IMR-90 (cell line): ENCODE data around the gene PITX1. TPM values are rescaled to one million over a fixed set of nuclear protein-coding genes. Genes with fewer than 3 reads are reported as not detected.

Source experiments
- ATAC-seq: fragments of 200-7000 bp; cut with Tn5 transposase; 2 replicates; pipeline ENCODE4 v1.9.1; 2020; ENCODE audit warnings: low read depth, mild to moderate bottlenecking, moderate library complexity
- BruUV-seq: library from RNA; stranded (reverse); fragments of 400-500 nt; replicated peaks from 2 replicates; lab custom pipeline; 2021; lab: Mats Ljungman, UMichigan
- CTCF ChIA-PET: fragments of 300-600 bp; formaldehyde crosslinking; extraction: SDS; loops from one replicate; lab custom pipeline; 2021; ENCODE audit warnings: antibody characterized with exemption; lab: Yijun Ruan, JAX
- POLR2A ChIA-PET: fragments of 300-600 bp; sonication (Branson Sonifier 250); formaldehyde crosslinking; loops from one replicate; lab custom pipeline; 2022; ENCODE audit warnings: antibody characterized with exemption; ENCODE audit not compliant: unreplicated experiment; lab: Charles Lee
- DNase-seq: peaks from one replicate; pipeline ENCODE4 v3.0.0; 2013
- H2AFZ ChIP-seq: replicated peaks from 2 replicates; pipeline ENCODE3; 2013; ENCODE audit warnings: low read length, mild to moderate bottlenecking; ENCODE audit not compliant: poor library complexity
- H2AK5ac ChIP-seq: 2 replicates; pipeline ENCODE4 v1.6.1; 2013; ENCODE audit warnings: low read depth, low read length, inconsistent platforms
- H2AK9ac ChIP-seq: replicated peaks from 2 replicates; pipeline ENCODE3; 2013; ENCODE audit warnings: mild to moderate bottlenecking, low read depth, low read length, moderate library complexity; ENCODE audit not compliant: poor library complexity
- H2BK120ac ChIP-seq: 2 replicates; pipeline ENCODE4 v1.6.1; 2013; ENCODE audit warnings: low read depth, low read length, inconsistent platforms
- H2BK15ac ChIP-seq: 3 replicates; pipeline ENCODE4 v1.6.1; 2013; ENCODE audit warnings: low read depth, low read length, inconsistent platforms
- H2BK20ac ChIP-seq: 2 replicates; pipeline ENCODE4 v1.6.1; 2013; ENCODE audit warnings: low read depth, mild to moderate bottlenecking, inconsistent platforms, low read length, moderate library complexity
- H2BK5ac ChIP-seq: 2 replicates; pipeline ENCODE4 v1.6.1; 2013; ENCODE audit warnings: mild to moderate bottlenecking, low read depth, low read length, inconsistent platforms; ENCODE audit not compliant: poor library complexity, severe bottlenecking
- H3K14ac ChIP-seq: replicated peaks from 2 replicates; pipeline ENCODE4 v1.6.1; 2013; ENCODE audit warnings: low read depth, low read length, inconsistent platforms
- H3K18ac ChIP-seq: 2 replicates; pipeline ENCODE4 v1.6.1; 2013; ENCODE audit warnings: low read depth, low read length, control low read depth
- H3K23ac ChIP-seq: 2 replicates; pipeline ENCODE4 v1.6.1; 2013; ENCODE audit warnings: low read depth, low read length, inconsistent platforms
- H3K27ac ChIP-seq: 2 replicates; pipeline ENCODE4 v1.5.1; 2013; ENCODE audit warnings: mild to moderate bottlenecking, control low read depth, low read length; ENCODE audit not compliant: insufficient read depth
- H3K27me3 ChIP-seq: 2 replicates; pipeline ENCODE4 v1.6.1; 2013; ENCODE audit warnings: low read length; ENCODE audit not compliant: control insufficient read depth, insufficient read depth
- H3K36me3 ChIP-seq: 2 replicates; pipeline ENCODE4 v1.6.1; 2013; ENCODE audit warnings: low read length, mixed read lengths; ENCODE audit not compliant: control insufficient read depth, insufficient read depth
- H3K4ac ChIP-seq: 2 replicates; pipeline ENCODE4 v1.6.1; 2013; ENCODE audit warnings: low read depth, low read length, inconsistent platforms
- H3K4me1 ChIP-seq: 2 replicates; pipeline ENCODE4 v1.6.1; 2013; ENCODE audit warnings: low read length, mixed read lengths; ENCODE audit not compliant: control insufficient read depth, insufficient read depth
- H3K4me2 ChIP-seq: 2 replicates; pipeline ENCODE4 v1.6.1; 2013; ENCODE audit warnings: low read depth, mild to moderate bottlenecking, control low read depth, low read length, moderate library complexity
- H3K4me3 ChIP-seq: 2 replicates; pipeline ENCODE4 v1.5.1; 2013; ENCODE audit warnings: low read depth, mild to moderate bottlenecking, control low read depth, low read length, moderate library complexity; ENCODE audit not compliant: insufficient read depth
- H3K56ac ChIP-seq: 2 replicates; pipeline ENCODE4 v1.6.1; 2013; ENCODE audit warnings: low read length, inconsistent platforms; ENCODE audit not compliant: insufficient read depth; ENCODE audit errors: extremely low read depth
- H3K79me1 ChIP-seq, 2 experiments: 2 replicates each; pipeline ENCODE4 v1.6.1; 2013; ENCODE audit warnings: low read length in 2 of 2, inconsistent platforms in 1 of 2, low read depth in 1 of 2
- H3K9ac ChIP-seq: 2 replicates; pipeline ENCODE4 v1.6.1; 2013; ENCODE audit warnings: low read depth, low read length, control low read depth
- H3K9me1 ChIP-seq: 2 replicates; pipeline ENCODE4 v1.6.1; 2013; ENCODE audit warnings: low read length, inconsistent platforms; ENCODE audit not compliant: insufficient read depth
- H3K9me3 ChIP-seq: 2 replicates; pipeline ENCODE4 v1.6.1; 2013; ENCODE audit warnings: low read length; ENCODE audit not compliant: control insufficient read depth, insufficient read depth
- H4K20me1 ChIP-seq: 2 replicates; pipeline ENCODE4 v1.6.1; 2013; ENCODE audit warnings: low read length, inconsistent platforms; ENCODE audit not compliant: insufficient read depth
- H4K5ac ChIP-seq: 2 replicates; pipeline ENCODE4 v1.6.1; 2013; ENCODE audit warnings: mild to moderate bottlenecking, low read depth, low read length, control low read depth
- H4K8ac ChIP-seq, 2 experiments: 2 replicates each; pipeline ENCODE4 v1.6.1; 2013; ENCODE audit warnings: low read depth in 2 of 2, low read length in 2 of 2, control low read depth in 1 of 2, inconsistent platforms in 1 of 2
- H4K91ac ChIP-seq: 2 replicates; pipeline ENCODE4 v1.6.1; 2013; ENCODE audit warnings: low read depth, low read length, inconsistent platforms; ENCODE audit not compliant: insufficient read depth
- CEBPB ChIP-seq: IDR thresholded peaks from 2 replicates; pipeline ENCODE4 v1.6.1; 2012; ENCODE audit warnings: low read depth, low read length, improper control_type of control experiment
- FOS ChIP-seq: fragments of 150-350 bp; IDR thresholded peaks from 2 replicates; pipeline ENCODE4 v1.6.1; 2016; ENCODE audit warnings: low read depth, low read length
- MAFK ChIP-seq: IDR thresholded peaks from 2 replicates; pipeline ENCODE4 v1.6.1; 2012; ENCODE audit warnings: low read depth, low read length, improper control_type of control experiment
- MAZ ChIP-seq: IDR thresholded peaks from 2 replicates; pipeline ENCODE4 v1.6.1; 2012; ENCODE audit warnings: low read depth, mild to moderate bottlenecking, low read length, improper control_type of control experiment, moderate library complexity, borderline replicate concordance
- MXI1 ChIP-seq: IDR thresholded peaks from 2 replicates; pipeline ENCODE4 v1.6.1; 2012; ENCODE audit warnings: low read depth, mild to moderate bottlenecking, low read length, moderate library complexity, borderline replicate concordance
- RAD21 ChIP-seq: IDR thresholded peaks from 2 replicates; pipeline ENCODE4 v1.6.1; 2012; ENCODE audit warnings: low read length, improper control_type of control experiment
- RCOR1 ChIP-seq: IDR thresholded peaks from 2 replicates; pipeline ENCODE4 v1.6.1; 2012; ENCODE audit warnings: mild to moderate bottlenecking, low read length, improper control_type of control experiment; ENCODE audit not compliant: insufficient replicate concordance
- RFX5 ChIP-seq: IDR thresholded peaks from 2 replicates; pipeline ENCODE4 v1.8.0; 2012; ENCODE audit warnings: low read depth, mild to moderate bottlenecking, low read length, moderate library complexity
- SMC3 ChIP-seq: fragments of 150-350 bp; IDR thresholded peaks from 2 replicates; pipeline ENCODE4 v1.6.1; 2016; ENCODE audit warnings: low read depth, mild to moderate bottlenecking, antibody characterized with exemption, low read length, moderate library complexity
- WGBS, 2 experiments: methylation state at CpG; one replicate each; pipeline versions ENCODE4 v1.1.5 to v1.1.7; 2013; ENCODE audit warnings: missing lambda C conversion rate in 2 of 2; ENCODE audit not compliant: insufficient read length in 1 of 2; ENCODE audit errors: extremely low coverage in 2 of 2; 5-methylcytosine and 5-hydroxymethylcytosine counted together
- dilution Hi-C: fragments of 300-500 bp; cut with HindIII; formaldehyde crosslinking; loops from one replicate; pipeline ENCODE4 v1.14.3; 2018; ENCODE audit warnings: low sequenced_read_pairs; ENCODE audit not compliant: unreplicated experiment
- in situ Hi-C: fragments of 300-500 bp; cut with MboI; formaldehyde crosslinking; loops from 3 replicates; pipeline ENCODE4 v1.14.3; 2019; ENCODE audit warnings: low sequenced_read_pairs, inconsistent platforms, mixed read lengths
- intact Hi-C: fragments of 100-400 bp; cut with micrococcal nuclease; formaldehyde crosslinking; loops from 2 replicates; pipeline ENCODE4 v1.10.0; 2022
- polyA plus RNA-seq, 3 experiments: library from polyadenylated mRNA; depleted of rRNA; stranded (reverse); fragments of >200 nt; gene quantifications; 2 replicates each; pipeline ENCODE4 v1.2.3, GENCODE V29; 2012; ENCODE audit warnings: low replicate concordance in 1 of 3
- total RNA-seq: library from RNA; depleted of rRNA; stranded (reverse); fragments of >200 nt; gene quantifications from 2 replicates; pipeline ENCODE4 v1.2.3, GENCODE V29; 2012
- TF ChIP-seq, protein P1 (sequence below): fragments of 150-350 bp; IDR thresholded peaks from 2 replicates; pipeline ENCODE4 v1.6.1; 2017; ENCODE audit warnings: mild to moderate bottlenecking, antibody characterized with exemption, low read length, low read depth
- TF ChIP-seq, protein P2 (sequence below): fragments of 150-350 bp; IDR thresholded peaks from 2 replicates; pipeline ENCODE4 v1.6.1; 2016; ENCODE audit warnings: low read depth, mild to moderate bottlenecking, low read length, moderate library complexity, borderline replicate concordance
- TF ChIP-seq, protein P3 (sequence below): conservative IDR thresholded peaks from 2 replicates; pipeline ENCODE4 v1.5.1; 2012; ENCODE audit warnings: mild to moderate bottlenecking, low read depth, low read length, improper control_type of control experiment

Gene PITX1
- total and polyA plus RNA-seq, 2 of the 4 experiments (the other 2 are of a cell fraction): 10.4 to 29.8 TPM

DNA sequence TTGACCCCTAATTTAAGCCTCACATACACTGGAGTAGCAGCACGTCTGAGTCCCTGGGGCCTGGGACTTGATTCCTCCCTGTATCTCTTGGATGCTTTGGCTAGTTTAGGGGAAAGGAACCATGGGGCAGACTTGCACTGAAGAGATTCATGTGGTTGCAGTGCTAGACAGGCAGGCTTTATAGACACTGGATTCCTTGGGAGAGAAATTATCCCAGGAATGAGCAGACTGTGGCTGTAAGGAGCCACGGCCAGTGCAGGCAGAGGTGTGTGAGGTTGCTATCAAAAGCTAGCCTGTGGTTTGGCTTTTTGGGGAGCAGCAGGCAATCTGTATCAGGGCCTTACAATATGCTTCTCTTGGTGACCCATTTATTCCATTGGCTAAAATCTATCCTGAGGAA lies 20.5 kb upstream of the PITX1 start:
- Histone ChIP-seq H2BK5ac (no peak overlapping the region), H2BK120ac (no peak overlapping the region), H4K20me1 (no peaks in the 10 kb centered on the region; the same call in 1 of the 2 replicates), H3K27ac (peak overlapping the region; percentile 32; the same call in 1 of the 2 replicates), H2AFZ (no peak overlapping the region), H3K14ac (no peak overlapping the region), H3K27me3 (peaks cover 29% of the 10 kb centered on the region), H3K4me1 (peaks cover 8% of the 10 kb centered on the region; the same call in 1 of the 2 replicates), H3K9me3 (no peaks in the 10 kb centered on the region), H3K79me1 (no peaks in the 10 kb centered on the region), H3K23ac (no peak overlapping the region), H2AK9ac (no peak overlapping the region), H3K4me3 (no peak overlapping the region), H3K4me2 (no peak overlapping the region), H2BK15ac (no peak overlapping the region), H3K9ac (no peak overlapping the region), H2BK20ac (no peak overlapping the region), H4K91ac (no peak overlapping the region), H3K56ac (no peak overlapping the region), H2AK5ac (no peak overlapping the region), H4K5ac (no peak overlapping the region), H3K9me1 (peaks cover 8% of the 10 kb centered on the region; the same call in 1 of the 2 replicates), H3K36me3 (peaks cover 2% of the 10 kb centered on the region; the same call in 1 of the 2 replicates), H3K18ac (no peak overlapping the region; the same call in 1 of the 2 replicates), H3K4ac (no peak overlapping the region), H4K8ac (no peak overlapping the region)
- TF ChIP-seq MAZ (no peak), RCOR1 (no peak), RFX5 (no peak), FOS (no peak), MXI1 (no peak), SMC3 (no peak), RAD21 (no peak), CEBPB (no peak), MAFK (no peak)
- TF ChIP-seq, protein P1, sequence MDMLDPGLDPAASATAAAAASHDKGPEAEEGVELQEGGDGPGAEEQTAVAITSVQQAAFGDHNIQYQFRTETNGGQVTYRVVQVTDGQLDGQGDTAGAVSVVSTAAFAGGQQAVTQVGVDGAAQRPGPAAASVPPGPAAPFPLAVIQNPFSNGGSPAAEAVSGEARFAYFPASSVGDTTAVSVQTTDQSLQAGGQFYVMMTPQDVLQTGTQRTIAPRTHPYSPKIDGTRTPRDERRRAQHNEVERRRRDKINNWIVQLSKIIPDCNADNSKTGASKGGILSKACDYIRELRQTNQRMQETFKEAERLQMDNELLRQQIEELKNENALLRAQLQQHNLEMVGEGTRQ: no peak
- TF ChIP-seq, protein P2, sequence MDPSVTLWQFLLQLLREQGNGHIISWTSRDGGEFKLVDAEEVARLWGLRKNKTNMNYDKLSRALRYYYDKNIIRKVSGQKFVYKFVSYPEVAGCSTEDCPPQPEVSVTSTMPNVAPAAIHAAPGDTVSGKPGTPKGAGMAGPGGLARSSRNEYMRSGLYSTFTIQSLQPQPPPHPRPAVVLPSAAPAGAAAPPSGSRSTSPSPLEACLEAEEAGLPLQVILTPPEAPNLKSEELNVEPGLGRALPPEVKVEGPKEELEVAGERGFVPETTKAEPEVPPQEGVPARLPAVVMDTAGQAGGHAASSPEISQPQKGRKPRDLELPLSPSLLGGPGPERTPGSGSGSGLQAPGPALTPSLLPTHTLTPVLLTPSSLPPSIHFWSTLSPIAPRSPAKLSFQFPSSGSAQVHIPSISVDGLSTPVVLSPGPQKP: no peak
- TF ChIP-seq, protein P3, sequence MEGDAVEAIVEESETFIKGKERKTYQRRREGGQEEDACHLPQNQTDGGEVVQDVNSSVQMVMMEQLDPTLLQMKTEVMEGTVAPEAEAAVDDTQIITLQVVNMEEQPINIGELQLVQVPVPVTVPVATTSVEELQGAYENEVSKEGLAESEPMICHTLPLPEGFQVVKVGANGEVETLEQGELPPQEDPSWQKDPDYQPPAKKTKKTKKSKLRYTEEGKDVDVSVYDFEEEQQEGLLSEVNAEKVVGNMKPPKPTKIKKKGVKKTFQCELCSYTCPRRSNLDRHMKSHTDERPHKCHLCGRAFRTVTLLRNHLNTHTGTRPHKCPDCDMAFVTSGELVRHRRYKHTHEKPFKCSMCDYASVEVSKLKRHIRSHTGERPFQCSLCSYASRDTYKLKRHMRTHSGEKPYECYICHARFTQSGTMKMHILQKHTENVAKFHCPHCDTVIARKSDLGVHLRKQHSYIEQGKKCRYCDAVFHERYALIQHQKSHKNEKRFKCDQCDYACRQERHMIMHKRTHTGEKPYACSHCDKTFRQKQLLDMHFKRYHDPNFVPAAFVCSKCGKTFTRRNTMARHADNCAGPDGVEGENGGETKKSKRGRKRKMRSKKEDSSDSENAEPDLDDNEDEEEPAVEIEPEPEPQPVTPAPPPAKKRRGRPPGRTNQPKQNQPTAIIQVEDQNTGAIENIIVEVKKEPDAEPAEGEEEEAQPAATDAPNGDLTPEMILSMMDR: no peak
- dilution Hi-C loops: no loop called here
- in situ Hi-C loops: no loop called here
- ChIA-PET POLR2A (no interaction called here), CTCF (no interaction called here)
- WGBS, 2 experiments: no CpG with 5 or more reads among the region's 2 CpGs
- DNase-seq: no peak
- no TSS peak for BruUV-seq
- intact Hi-C loops: no loop called here
- ATAC-seq: no peak
